Measurements from ENCODE around the gene GPBP1. TPM values are rescaled to one million over a fixed set of nuclear protein-coding genes. Genes with fewer than 3 reads are reported as not detected.
"Not testable (repeated sequence)": the region's sequence is repeated elsewhere in the genome, so short reads cannot be mapped to it uniquely, and the experiment has no call there.

Gene GPBP1
- polyA plus RNA-seq, 1 of the 3 experiments (the other 2 are of a cell fraction), result 11.4 TPM

GRCh38 chr5:57185313-57185712 lies 11.5 kb downstream of the GPBP1 start (continued):
- TF ChIP-seq NFIC (IDR thresholded peaks at IDR 0.05; ENCODE audit: borderline replicate concordance), result no peak
- TF ChIP-seq FOXM1 (IDR thresholded peaks at IDR 0.05; ENCODE audit: low read depth), result no peak
- TF ChIP-seq RCOR1 (IDR thresholded peaks at IDR 0.05; ENCODE audit: low read length), result no peak
- TF ChIP-seq FOXJ3 (CRISPR knock-in tag; IDR thresholded peaks at IDR 0.05), result no peak

GRCh38 chr5:57186194-57186593 lies 12.3 kb downstream of the GPBP1 start:
- POLR2A ChIA-PET, result no interaction called here
- Histone ChIP-seq H2AFZ (ENCODE audit: low read depth) (no peak overlapping the region), H4K20me1 (ENCODE audit: insufficient read depth) (peaks cover 100% of the 10 kb centered on the region), H3K9me3 (no peaks in the 10 kb centered on the region), H3K9ac (no peak overlapping the region), H3K4me1 (ENCODE audit: control insufficient read depth in 1 of 2, insufficient read depth in 2 of 2, low read depth in 1 of 2, low read length in 1 of 2) (no peaks in the 10 kb centered on the region; a peak in 2 of 4 replicates), H3K36me3 (replicated peaks in 1 of 2; ENCODE audit: control insufficient read depth in 1 of 2, insufficient read depth in 2 of 2, low read length in 1 of 2) (peaks cover 0 to 10% of the 10 kb centered on the region in 2 experiments), H3K4me2 (no peak overlapping the region), H3K9me2 (no peaks in the 10 kb centered on the region), H3K79me2 (ENCODE audit: insufficient read depth) (peaks cover 100% of the 10 kb centered on the region), H3K27me3 (ENCODE audit: insufficient read depth) (no peaks in the 10 kb centered on the region), H3K27ac (ENCODE audit: low read depth in 2 of 2, low read length in 1 of 2) (no peak overlapping the region), H3K4me3 (ENCODE audit: low read depth in 2 of 2, low read length in 1 of 2) (no peak overlapping the region), H3F3A (replicated peaks; ENCODE audit: insufficient read depth) (no peaks in the 10 kb centered on the region)
- CTCF ChIA-PET, result no interaction called here
- no peak for DNase-seq
- WGBS (ENCODE audit: low lambda C conversion rate), result 97% methylated on average over 4 of the region's 4 CpGs
- no peak for TF ChIP-seq ELF1 (IDR thresholded peaks at IDR 0.05)
- no peak for TF ChIP-seq RXRA (IDR thresholded peaks at IDR 0.05; ENCODE audit: borderline replicate concordance, low read depth)
- no peak for TF ChIP-seq TEAD4 (IDR thresholded peaks at IDR 0.05; ENCODE audit: borderline replicate concordance, insufficient read depth)
- TF ChIP-seq SMC3 (IDR thresholded peaks at IDR 0.05; ENCODE audit: low read depth, low read length), result no peak
- no peak for TF ChIP-seq GATA2 (CRISPR knock-in tag; IDR thresholded peaks at IDR 0.05)
- no peak for TF ChIP-seq EZH2phosphoT487 (IDR thresholded peaks at IDR 0.05; ENCODE audit: borderline replicate concordance, low read depth)
- TF ChIP-seq NRF1 (IDR thresholded peaks at IDR 0.05; ENCODE audit: low read depth, low read length), result no peak
- TF ChIP-seq GABPA (IDR thresholded peaks at IDR 0.05; ENCODE audit: low read depth), result no peak
- TF ChIP-seq YY1 (IDR thresholded peaks at IDR 0.05; ENCODE audit: low read depth), result no peak
- no peak for TF ChIP-seq FOXJ3 (CRISPR knock-in tag; IDR thresholded peaks at IDR 0.05)
- TF ChIP-seq JUND (IDR thresholded peaks at IDR 0.05), result no peak
- no peak for TF ChIP-seq EP300 (IDR thresholded peaks at IDR 0.05; ENCODE audit: borderline replicate concordance in 1 of 2, low read depth in 1 of 2, low read length in 1 of 2)
- TF ChIP-seq, protein P1, sequence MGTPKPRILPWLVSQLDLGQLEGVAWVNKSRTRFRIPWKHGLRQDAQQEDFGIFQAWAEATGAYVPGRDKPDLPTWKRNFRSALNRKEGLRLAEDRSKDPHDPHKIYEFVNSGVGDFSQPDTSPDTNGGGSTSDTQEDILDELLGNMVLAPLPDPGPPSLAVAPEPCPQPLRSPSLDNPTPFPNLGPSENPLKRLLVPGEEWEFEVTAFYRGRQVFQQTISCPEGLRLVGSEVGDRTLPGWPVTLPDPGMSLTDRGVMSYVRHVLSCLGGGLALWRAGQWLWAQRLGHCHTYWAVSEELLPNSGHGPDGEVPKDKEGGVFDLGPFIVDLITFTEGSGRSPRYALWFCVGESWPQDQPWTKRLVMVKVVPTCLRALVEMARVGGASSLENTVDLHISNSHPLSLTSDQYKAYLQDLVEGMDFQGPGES (IDR thresholded peaks at IDR 0.05; ENCODE audit: low read depth, low read length), result no peak
- no peak for TF ChIP-seq FOSL2 (IDR thresholded peaks at IDR 0.05; ENCODE audit: borderline replicate concordance, low read depth)
- no peak for TF ChIP-seq RAD21 (IDR thresholded peaks at IDR 0.05; ENCODE audit: low read length)
- no peak for TF ChIP-seq TCF12 (IDR thresholded peaks at IDR 0.05)

DNA sequence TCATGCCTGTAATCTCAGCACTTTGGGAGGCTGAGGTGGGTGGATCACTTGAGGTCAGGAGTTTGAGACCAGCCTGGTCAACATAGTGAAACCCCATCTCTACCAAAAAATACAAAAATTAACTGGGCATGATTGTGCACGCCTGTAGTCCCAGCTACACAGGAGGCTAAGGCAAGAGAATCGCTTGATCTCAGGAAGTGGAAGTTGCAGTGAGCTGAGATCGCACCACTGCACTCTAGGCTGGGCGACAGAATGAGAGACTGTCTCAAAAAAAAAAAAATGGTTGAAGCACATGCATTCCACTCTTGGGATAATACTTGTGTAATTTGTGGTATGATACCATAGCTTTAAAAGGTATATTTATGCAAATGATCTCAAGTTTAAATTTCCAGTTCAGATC lies 14.1 kb downstream of the GPBP1 start:
- POLR2A ChIA-PET; DNase-seq; H3K4me2 ChIP-seq; H3F3A ChIP-seq (replicated peaks; ENCODE audit: insufficient read depth); H2AFZ ChIP-seq (ENCODE audit: low read depth); H3K9me2 ChIP-seq; H3K9ac ChIP-seq; H3K4me1 ChIP-seq (ENCODE audit: control insufficient read depth in 1 of 2, insufficient read depth in 2 of 2, low read depth in 1 of 2, low read length in 1 of 2); H3K27ac ChIP-seq (ENCODE audit: low read depth in 2 of 2, low read length in 1 of 2); H3K4me3 ChIP-seq (ENCODE audit: low read depth in 2 of 2, low read length in 1 of 2); H3K9me3 ChIP-seq; H3K27me3 ChIP-seq (ENCODE audit: insufficient read depth): not testable (repeated sequence)
- 94% methylated on average over 4 of the region's 4 CpGs for WGBS (ENCODE audit: low lambda C conversion rate)
- CTCF ChIA-PET, result interaction anchor here (1.1 kb wide), 1 partner anchor 16 kb away, joined by 3 read pairs; no protein-coding TSS in a partner anchor
- Histone ChIP-seq H4K20me1 (ENCODE audit: insufficient read depth) (peaks cover 100% of the 10 kb centered on the region), H3K36me3 (replicated peaks in 1 of 2; ENCODE audit: control insufficient read depth in 1 of 2, insufficient read depth in 2 of 2, low read length in 1 of 2) (peaks cover 0 to 10% of the 10 kb centered on the region in 2 experiments), H3K79me2 (ENCODE audit: insufficient read depth) (peaks cover 100% of the 10 kb centered on the region)
